KG1 (cell line): ENCODE results near the gene CNTNAP1.
A peak's percentile ranks its signal among the peaks of the same experiment; 100 is the strongest.

ENCODE experiments used
- DNase-seq: peaks from one replicate; lab custom pipeline; 2025; lab: John Stamatoyannopoulos, UW

Gene CNTNAP1

DNA sequence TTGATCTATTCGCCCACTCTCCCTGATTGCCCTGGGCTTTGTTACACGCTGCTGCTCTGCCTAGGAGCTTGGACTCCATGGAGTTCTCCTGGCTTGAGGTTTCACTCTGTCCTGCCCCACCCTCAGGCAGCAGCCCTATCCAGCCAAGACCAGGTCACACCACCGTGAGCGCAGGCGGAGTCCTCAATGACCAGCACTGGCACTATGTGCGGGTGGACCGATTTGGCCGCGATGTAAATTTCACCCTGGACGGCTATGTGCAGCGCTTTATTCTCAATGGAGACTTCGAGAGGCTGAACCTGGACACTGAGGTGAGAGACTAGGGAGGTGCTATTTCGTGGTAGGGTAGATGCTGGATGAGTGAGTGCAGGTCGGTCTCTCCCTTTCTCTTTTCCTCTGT lies 3.5 kb downstream of the CNTNAP1 start:
- DNase-seq = no peak

DNA sequence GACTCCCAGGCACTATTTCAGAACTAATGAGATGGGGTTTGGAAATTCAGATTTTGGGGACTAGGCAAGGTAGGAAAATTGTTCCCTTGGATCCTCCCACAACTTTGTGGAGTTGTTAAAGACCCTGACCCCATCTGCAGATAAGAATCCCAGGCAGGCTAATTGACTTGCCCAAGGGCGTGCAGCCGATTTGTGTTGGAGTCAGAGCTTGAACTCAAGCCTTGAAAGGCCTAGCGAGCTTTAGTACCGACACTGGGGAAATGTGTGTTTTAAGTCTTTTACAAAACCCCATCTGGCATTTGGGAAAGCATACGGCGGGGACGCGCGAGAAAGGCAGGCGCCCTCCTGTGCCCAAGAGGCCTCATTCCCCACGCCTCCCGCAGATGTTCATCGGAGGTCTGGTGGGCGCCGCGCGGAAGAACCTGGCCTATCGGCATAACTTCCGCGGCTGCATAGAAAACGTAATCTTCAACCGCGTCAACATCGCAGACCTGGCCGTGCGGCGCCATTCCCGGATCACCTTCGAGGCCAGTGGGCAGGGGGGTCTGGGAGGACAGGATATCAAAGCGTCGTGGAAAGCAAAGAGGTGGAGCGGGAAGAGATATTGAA lies 4.3 kb downstream of the CNTNAP1 start:
- DNase-seq = no peak

DNA sequence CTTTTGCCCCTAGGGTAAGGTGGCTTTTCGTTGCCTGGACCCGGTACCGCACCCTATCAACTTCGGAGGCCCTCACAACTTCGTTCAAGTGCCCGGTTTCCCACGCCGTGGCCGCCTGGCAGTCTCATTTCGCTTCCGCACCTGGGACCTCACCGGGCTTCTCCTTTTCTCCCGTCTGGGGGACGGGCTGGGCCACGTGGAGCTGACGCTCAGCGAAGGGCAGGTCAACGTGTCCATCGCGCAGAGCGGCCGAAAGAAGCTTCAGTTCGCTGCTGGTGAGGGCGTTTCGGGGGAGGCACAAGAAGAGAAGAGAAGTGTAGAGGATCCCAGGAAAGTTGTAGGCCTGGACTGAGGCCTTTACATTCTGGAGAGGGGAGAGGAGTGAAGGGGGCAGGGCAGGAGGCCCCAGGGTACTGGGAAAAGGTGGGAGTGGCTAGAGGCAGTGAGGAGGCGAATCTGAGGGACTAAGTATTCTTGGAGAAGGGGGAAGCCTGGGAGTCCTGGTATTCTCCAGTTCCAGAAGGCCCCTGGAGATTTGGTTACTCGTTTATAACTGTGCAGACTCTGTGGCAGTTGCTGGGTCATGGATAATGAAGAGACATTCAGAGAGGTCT lies 5.5 kb downstream of the CNTNAP1 start:
- no peak for DNase-seq

DNA sequence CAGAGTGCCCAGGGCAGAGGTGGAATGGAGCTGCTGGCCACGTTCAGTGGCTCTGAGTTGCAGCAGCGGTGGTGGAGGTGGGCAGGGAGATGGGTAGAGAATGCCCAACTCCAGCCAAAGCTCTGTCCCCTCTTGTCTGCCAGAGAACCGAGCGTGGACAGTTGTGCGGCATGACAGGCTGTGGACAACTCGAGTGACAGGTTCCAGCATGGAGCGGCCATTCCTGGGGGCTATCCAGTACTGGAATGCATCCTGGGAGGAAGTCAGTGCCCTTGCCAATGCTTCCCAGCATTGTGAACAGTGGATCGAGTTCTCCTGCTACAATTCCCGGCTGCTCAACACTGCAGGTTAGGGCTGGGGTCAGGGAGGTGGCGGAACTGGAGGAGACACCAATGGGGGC lies 8.3 kb downstream of the CNTNAP1 start:
- no peak for DNase-seq

DNA sequence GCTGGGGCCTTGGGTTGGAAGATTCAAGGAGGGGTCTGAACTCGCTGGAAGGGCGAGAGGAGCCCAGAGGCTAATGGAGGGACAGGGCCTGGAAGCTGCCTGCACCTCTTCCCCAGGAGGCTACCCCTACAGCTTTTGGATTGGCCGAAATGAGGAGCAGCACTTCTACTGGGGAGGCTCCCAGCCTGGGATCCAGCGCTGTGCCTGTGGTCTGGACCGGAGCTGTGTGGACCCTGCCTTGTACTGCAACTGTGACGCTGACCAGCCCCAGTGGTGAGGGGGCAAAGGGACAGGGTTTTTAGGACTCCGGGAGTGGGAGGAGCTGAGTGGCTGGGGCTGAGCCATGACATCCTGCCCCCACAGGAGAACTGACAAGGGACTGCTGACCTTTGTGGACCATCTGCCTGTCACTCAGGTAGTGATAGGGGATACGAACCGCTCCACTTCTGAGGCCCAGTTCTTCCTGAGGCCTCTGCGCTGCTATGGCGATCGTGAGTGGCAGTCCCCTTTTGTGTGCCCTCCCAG lies 8.8 kb downstream of the CNTNAP1 start:
- DNase-seq = no peak

DNA sequence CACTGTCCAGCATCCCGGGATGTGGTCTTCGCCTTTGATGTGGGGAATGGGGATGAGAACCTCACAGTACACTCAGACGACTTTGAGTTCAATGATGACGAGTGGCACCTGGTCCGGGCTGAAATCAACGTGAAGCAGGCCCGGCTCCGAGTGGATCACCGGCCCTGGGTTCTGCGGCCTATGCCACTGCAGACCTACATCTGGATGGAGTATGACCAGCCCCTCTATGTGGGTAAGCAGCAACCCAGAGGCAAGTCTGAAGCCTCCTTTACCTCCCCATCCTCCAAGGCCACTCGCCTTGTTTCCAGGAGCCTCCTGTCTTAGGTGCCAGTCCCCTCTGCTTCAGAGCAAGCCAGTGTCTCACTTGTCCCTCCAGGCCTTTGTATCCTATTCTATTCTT lies 10.2 kb downstream of the CNTNAP1 start:
- no peak for DNase-seq

DNA sequence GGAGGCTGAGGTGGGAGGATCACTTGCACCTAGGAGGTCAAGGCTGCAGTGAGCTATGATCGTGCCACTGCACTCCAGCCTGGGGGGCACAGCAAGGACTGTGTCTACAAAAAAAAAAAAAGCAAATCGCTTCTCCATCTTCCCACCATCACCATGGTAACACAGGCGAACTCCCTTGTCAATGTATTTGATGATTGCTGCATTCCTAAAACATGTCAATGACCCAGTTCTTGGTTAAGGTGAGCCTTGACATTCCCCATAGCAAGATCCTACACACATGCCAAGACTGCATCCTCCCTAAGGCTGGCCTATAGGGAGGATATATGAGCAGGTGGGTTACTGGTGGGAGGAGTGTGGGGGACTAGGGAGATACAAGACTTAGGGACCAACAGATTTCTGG lies 12.2 kb downstream of the CNTNAP1 start:
- DNase-seq = no peak

DNA sequence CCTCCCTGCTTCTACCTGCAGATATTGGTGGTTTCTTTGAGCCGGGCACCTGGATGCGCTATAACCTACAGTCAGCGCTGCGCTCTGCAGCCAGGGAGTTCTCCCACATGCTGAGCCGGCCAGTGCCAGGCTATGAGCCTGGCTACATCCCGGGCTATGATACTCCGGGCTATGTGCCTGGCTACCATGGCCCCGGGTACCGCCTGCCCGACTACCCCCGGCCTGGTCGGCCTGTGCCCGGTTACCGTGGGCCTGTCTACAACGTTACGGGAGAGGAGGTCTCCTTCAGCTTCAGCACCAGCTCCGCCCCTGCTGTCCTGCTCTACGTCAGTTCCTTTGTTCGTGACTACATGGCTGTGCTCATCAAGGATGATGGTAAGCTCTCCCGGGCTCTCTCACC lies 13.2 kb downstream of the CNTNAP1 start:
- DNase-seq = no peak

DNA sequence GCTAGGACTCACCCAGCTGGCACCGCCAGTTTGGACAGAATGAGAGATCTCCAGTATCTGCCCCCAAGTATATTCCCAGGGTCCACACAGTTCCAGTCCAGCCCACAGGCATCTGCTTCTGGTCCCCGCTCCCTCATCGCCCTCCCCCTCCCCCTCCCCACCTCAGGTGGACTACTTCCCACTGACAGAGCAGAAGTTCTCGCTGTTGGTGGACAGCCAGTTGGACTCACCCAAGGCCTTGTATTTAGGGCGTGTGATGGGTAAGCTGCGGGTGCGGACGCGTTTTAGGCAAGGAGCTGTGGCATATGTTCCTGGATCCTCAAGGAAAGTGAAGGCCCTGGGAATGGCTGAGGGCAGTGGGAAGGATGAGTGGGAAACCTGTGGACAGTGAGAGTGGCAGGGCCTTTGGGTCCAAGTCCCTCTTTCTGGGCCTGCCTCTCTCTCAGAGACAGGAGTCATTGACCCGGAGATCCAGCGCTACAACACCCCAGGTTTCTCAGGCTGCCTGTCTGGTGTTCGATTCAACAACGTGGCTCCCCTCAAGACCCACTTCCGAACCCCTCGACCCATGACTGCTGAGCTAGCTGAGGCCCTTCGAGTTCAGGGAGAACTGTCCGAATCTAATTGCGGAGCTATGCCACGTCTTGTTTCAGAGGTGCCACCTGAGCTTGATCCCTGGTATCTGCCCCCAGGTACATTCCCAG lies 14.9 kb downstream of the CNTNAP1 start:
- no peak for DNase-seq

DNA sequence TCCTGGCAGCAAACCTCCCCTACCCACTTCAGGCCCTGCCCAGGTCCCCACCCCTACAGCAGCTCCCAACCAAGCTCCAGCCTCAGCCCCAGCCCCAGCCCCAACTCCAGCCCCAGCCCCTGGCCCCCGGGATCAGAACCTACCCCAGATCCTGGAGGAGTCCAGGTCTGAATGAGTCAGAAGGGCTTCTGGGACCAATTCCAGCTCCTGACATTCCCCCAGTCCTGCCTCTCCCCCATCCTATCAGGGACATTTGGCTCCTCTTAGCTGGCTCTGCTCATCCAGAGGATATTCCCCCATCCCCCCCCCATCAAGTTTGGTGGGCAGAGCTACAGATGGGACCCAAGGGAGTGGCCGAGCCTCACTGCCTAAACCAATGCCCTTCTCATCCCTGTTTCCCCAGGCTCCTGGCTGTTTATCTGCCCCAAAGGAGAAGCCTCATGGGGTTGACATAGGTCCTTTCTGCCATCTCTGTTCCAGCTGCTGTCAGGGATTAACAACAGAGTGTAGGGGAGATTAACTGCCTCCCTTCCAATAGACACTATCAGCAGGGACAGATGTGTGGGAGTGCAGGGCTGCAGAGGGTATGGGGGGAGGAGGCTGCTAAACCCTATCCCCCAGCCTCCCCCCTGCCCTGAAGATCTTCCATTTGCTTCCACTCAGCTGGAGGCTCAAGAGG lies 16.5 kb downstream of the CNTNAP1 start:
- no peak for DNase-seq

DNA sequence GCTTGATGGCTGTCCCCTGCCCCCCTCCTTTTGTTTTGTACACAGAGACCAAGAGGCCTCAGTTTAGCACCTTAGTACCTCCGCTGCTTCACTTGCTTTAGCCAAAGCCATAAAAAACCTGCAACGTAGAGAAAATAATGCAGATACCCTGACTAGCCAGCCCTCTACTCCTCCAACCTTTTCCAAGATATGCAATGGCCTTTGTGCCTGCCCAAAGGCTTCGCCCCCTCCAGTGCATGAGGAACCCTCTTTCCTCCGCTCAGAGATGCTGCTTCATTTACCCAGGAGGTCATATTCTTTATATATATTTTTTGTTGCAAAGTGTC lies 17.0 kb downstream of the CNTNAP1 start:
- DNase-seq = no peak

DNA sequence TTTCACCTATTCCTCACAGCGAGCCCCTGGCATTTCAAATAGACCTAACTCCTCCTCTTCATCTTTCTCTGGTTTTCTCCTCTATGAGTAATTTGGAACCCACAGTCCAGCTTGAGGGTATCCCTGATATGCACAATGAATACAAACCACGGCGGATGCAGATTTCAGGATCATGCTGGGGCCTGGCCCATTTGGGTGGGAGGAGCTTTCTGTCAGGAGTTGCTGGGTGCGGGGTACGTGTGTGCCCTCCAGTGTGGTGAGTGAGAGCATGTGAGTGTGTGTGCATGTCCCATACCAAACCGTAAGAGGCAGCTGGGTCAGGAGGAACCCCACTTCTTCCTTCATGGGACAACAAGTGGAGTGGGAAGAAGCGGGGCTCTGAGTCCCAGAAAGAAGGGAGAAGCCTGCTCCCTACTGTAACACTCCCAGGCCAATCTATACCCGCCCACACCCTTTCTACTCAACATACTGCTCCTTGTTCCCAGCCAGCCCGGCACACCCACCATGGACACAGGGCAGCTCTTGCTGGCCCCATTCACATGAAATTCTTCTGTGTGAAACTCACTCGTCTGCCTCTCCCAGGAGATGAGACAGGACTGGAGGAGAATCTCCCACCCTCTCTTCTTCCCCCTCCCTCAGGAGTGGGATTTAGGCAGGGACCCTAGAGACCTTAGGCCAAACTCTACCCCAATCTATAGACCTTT lies 18.4 kb downstream of the CNTNAP1 start:
- no peak for DNase-seq

DNA sequence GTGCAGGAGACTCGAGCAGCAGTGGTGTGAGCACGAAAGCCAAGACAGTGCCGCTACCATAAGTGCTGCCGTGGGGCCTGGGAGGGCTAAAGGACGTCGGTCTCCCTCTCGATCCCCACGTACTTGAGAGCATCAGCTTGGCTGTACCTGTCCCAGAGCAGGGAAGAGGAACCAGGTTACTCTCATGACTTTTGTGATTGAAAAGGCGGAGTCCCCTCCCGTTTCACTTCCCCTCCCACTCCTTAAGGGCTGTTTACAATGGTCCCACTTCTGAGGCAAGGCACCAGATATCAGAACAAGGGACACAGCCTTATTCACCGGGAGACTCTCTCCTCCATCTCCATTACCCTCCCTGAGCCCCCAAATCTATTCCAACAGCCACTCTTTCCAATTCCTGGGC lies 20.1 kb downstream of the CNTNAP1 start:
- DNase-seq = no peak

DNA sequence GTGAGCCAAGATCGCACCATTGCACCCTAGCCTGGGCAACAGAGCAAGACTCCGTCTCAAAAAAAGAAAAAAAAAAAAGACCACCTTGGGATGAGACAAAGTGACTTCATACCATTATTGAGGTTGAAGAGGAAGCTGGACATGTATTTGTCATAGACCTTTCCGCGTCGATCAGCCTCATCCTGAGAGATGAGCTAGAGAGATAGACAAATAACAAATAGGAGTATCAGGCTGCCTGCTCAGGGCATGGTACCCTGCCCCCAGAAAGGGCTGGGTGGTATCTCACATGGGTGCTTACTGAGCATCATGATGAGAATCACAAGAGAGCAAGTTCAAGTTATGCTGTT lies 22.1 kb downstream of the CNTNAP1 start:
- DNase-seq = no peak

DNA sequence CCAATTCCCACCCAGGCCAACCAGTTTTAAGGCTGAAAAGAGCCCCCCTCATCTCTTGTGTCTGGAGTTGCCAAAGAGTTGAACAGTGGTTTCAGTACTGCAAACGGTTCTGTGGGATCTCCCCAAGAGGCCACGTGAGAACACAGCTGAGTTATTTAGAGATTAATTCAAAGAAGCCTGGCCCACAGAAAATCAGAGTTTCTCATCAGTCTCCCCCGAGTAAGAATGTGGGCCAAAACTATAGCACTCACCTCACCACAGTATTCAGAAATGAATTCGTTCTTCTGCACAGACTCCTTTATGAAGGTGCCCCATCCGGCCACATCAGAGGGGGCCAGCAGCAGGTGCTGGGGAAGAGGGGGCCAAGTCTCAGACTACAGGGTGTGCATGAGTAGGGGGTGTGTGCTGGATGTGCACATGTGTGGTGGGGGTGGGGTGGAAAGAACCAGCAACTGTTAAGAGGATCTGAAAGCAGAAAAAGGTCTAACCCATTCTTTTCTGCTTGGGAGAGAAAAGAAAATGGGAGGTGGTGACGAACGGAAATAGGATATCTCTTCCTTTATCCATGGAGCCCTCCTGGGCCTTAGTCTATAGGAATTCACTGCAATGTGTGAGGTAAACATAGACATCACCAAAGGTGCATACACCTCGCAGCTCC lies 22.6 kb downstream of the CNTNAP1 start:
- no peak for DNase-seq

DNA sequence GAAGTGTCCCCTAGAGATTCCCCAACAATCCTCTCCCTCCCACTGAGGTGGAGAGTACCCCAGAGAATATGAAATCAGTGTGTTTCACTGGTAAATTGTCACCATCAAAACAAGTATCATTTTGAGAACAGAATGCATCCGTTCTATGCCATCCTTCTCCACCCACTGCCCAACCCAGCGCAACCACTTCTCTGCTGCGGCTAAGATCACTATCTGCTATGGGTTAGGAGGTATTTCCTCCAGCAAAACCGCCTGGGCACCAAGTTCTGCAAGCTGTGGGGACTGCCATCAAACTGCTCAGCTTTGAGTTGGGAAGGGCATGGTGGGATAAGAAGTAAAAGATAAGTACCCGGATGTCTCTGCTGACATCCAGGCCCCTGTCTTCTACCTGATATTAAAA lies 24.4 kb downstream of the CNTNAP1 start:
- DNase-seq = peak; percentile 18

DNA sequence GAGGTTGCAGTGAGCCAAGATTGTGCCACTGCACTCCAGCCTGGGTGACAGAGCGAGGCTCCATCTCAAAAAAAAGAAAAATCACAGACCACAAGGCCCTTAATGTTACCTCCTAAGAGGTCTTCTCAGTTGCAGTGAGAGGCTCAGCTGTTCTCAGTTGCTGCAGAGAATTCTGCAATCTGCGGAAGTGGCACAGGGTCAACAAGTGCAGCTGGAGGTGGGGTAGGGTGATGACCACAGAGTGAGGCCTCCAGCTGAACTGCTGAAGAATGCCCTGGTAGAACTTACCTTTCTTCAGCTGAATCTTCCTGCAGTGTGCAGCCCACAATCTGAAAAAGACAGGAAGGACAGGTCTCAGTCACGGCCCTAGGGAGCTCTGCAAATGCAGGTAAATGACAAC lies 26.3 kb downstream of the CNTNAP1 start:
- no peak for DNase-seq

DNA sequence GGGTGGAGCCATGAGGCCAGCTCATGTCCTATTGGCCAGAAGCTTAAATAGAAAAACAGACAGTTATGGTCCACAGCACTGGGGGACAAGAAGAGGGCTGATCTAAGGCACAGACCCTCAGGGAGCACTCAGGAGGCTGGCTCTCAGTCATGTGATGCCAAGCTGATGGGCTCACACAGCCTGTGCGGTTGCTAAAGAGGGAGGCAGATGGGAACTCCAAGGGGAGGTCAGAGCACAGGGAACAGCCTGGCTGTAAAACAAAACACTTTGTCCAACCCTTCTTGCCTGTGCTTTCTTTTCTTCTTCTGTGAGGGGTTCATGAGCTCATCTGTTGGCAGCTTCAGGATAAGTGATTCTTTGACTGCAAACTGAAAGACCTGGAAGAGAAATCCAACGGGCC lies 27.2 kb downstream of the CNTNAP1 start:
- DNase-seq = no peak

DNA sequence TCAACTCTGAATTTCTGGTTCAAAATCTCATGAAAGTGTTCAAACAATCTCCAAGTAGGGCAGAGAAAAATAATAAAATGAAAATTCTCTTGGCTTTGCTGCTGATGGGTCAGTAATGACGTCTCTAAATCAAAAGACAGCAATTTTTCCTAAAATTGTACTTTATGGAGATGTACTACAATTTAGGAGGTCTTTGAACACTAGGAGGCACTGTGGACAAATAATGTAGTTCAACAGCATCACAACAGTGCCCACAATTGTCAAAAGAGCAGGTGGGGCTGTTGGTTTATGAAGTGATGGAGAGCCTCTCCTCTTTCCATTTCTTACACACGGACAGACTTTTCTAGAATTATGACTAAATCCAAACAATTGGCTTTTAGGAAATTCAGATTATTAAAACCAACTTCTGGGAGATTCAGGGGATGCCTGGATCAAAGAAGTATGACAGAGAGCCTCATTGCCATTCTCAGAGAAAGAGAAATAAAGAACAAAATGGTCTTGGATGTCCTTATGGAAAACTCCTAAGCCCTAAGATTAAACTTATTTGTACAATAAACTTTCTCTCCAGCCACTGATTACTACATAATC lies 38.8 kb downstream of the CNTNAP1 start:
- peak; percentile 41 for DNase-seq

DNA sequence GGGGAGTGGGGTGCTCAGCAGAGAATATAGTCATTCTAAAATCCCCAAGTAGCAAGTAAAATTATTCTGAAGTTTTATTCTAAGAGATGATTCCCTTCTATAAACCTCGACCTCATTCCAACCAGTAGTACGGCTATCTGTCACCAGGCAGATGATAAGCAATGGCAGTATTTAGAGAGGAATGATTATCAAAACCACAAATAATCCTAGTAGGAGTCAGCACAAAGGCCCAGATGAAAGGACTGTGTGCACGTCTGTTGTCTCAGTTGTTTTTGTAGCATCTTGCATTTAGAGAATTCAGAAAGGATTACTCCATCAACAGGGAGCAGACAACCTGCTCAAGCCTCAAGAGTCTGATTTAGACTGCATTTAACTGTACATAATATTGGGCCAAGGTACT lies 41.3 kb downstream of the CNTNAP1 start:
- no peak for DNase-seq

DNA sequence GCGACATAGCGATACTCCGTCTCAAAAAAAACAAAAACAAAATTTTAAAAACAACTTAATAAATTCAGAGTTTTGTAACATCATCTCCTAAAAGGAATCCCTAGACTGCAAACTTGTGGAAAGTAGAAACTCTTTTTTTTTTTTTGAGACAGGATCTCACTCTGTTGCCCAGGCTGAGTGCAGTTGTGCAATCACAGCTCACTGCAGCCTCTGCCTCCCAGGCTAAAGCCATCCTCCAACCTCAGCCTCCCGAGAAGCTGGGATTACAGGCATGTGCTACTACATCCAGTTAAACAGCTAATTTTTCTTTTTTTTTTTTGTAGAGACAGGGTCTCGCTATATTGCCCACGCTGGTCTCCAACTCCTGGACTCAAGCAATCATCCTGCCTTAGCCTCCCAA lies 42.8 kb downstream of the CNTNAP1 start:
- DNase-seq = no peak

DNA sequence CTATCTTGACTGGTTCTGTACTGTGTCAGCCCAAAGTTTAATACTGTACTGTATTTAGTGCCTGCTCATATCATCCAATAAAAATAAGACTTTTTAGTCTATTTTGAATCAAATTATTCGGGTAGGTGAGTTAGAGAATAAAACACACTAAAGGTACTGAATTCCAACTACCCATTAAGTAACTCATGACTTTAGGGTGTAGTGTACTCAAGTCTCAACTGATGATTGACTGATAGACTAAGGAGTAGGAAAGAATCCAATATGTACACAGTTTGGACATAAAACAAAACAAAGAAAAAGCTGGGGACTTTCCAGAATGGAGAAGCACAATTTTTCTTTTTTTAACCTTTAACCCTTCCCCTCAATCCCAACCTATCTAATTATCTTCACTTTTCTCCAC lies 58.4 kb downstream of the CNTNAP1 start:
- no peak for DNase-seq
